ENCODE measurements around the gene LSM7. TPM values are rescaled to one million over a fixed set of nuclear protein-coding genes. Genes with fewer than 3 reads are reported as not detected.
A peak's percentile ranks its signal among the peaks of the same experiment; 100 is the strongest.

Gene LSM7
- total RNA-seq, 2 donors from 2014 or later: 45.7 to 69.9 TPM

GRCh38 chr19:2317300-2317699 is 11.1 kb downstream of the LSM7 start:
- intact Hi-C loops (cut with DNase I): no loop called here
- ATAC-seq: no peak

GRCh38 chr19:2315818-2316353 is 12.5 kb downstream of the LSM7 start:
- DNase-seq: peak; percentile 36 to 75 (median 48)
- TF ChIP-seq CTCF (IDR thresholded peaks at IDR 0.05): peak in 5 of 7 experiments; percentile 23 to 63 (median 44)
- TF ChIP-seq POLR2A (IDR thresholded peaks at IDR 0.05): no peak
- ATAC-seq: peak; percentile 68
- no peaks in the 10 kb centered on the region for H3K36me3 ChIP-seq (replicated peaks in 1 of 2; ENCODE audit: insufficient read depth in 1 of 2, low read depth in 2 of 2)
- 33 to 70% methylated on average over 10 to 22 of the region's 22 CpGs for WGBS, 2 donors
- H3K9me3 ChIP-seq: no peaks in the 10 kb centered on the region
- H3K4me3 ChIP-seq: no peak overlapping the region
- no peaks in the 10 kb centered on the region for H3K4me1 ChIP-seq
- H3K27me3 ChIP-seq: no peaks in the 10 kb centered on the region
- intact Hi-C loops (cut with DNase I): no loop called here
- H3K27ac ChIP-seq: peak overlapping the region in 1 of 4 donors; percentile 32

More at GRCh38 chr19:2317300-2317699, 11.1 kb downstream of the LSM7 start:
- H3K4me1 ChIP-seq: no peaks in the 10 kb centered on the region
- DNase-seq: no peak
- H3K9me3 ChIP-seq: no peaks in the 10 kb centered on the region
- no peak overlapping the region for H3K4me3 ChIP-seq
- 83 to 87% methylated on average over 10 to 12 of the region's 13 CpGs for WGBS, 2 donors
- no peaks in the 10 kb centered on the region for H3K36me3 ChIP-seq (replicated peaks in 1 of 2; ENCODE audit: insufficient read depth in 1 of 2, low read depth in 2 of 2)
- H3K27ac ChIP-seq: no peak overlapping the region
- no peak for TF ChIP-seq CTCF (IDR thresholded peaks at IDR 0.05)
- no peak for TF ChIP-seq POLR2A (IDR thresholded peaks at IDR 0.05)
- no peaks in the 10 kb centered on the region for H3K27me3 ChIP-seq

GRCh38 chr19:2315121-2315817 is 13.1 kb downstream of the LSM7 start:
- DNase-seq (no peak), ATAC-seq (no peak)
- 79 to 82% methylated on average over 7 of the region's 7 CpGs for WGBS, 2 donors
- H3K36me3 ChIP-seq (replicated peaks in 1 of 2; ENCODE audit: insufficient read depth in 1 of 2, low read depth in 2 of 2): no peaks in the 10 kb centered on the region
- TF ChIP-seq POLR2A (IDR thresholded peaks at IDR 0.05) (no peak), CTCF (IDR thresholded peaks at IDR 0.05) (no peak)
- H3K9me3 ChIP-seq: no peaks in the 10 kb centered on the region
- H3K4me1 ChIP-seq: no peaks in the 10 kb centered on the region
- peak overlapping the region in 1 of 4 donors; percentile 32 for H3K27ac ChIP-seq
- H3K27me3 ChIP-seq: no peaks in the 10 kb centered on the region
- intact Hi-C loops (cut with DNase I): no loop called here
- no peak overlapping the region for H3K4me3 ChIP-seq

GRCh38 chr19:2312820-2313501 is 15.4 kb downstream of the LSM7 start:
- WGBS, 2 donors: 33 to 67% methylated on average over 7 to 27 of the region's 28 CpGs
- intact Hi-C loops (cut with DNase I): no loop called here
- no peak for DNase-seq
- peaks cover 7% of the 10 kb centered on the region for H3K4me1 ChIP-seq
- no peak overlapping the region for H3K27ac ChIP-seq
- H3K9me3 ChIP-seq: no peaks in the 10 kb centered on the region
- ATAC-seq: no peak
- TF ChIP-seq POLR2A (IDR thresholded peaks at IDR 0.05): no peak
- TF ChIP-seq CTCF (IDR thresholded peaks at IDR 0.05): no peak
- peaks cover 0 to 4% of the 10 kb centered on the region in 2 donors for H3K27me3 ChIP-seq
- H3K36me3 ChIP-seq (replicated peaks in 1 of 2; ENCODE audit: insufficient read depth in 1 of 2, low read depth in 2 of 2): no peaks in the 10 kb centered on the region
- H3K4me3 ChIP-seq: no peak overlapping the region
